HG03095 (cell line): ENCODE results near the gene SERINC5.
"Not testable (repeated sequence)": the region's sequence is repeated elsewhere in the genome, so short reads cannot be mapped to it uniquely, and the experiment has no call there.

Experiments
- ATAC-seq: cut with Tn5 transposase; IDR thresholded peaks from one replicate; pipeline ENCODE4 v1.9.1; 2021; ENCODE audit warnings: moderate library complexity; ENCODE audit not compliant: unreplicated experiment

The SERINC5 gene

DNA sequence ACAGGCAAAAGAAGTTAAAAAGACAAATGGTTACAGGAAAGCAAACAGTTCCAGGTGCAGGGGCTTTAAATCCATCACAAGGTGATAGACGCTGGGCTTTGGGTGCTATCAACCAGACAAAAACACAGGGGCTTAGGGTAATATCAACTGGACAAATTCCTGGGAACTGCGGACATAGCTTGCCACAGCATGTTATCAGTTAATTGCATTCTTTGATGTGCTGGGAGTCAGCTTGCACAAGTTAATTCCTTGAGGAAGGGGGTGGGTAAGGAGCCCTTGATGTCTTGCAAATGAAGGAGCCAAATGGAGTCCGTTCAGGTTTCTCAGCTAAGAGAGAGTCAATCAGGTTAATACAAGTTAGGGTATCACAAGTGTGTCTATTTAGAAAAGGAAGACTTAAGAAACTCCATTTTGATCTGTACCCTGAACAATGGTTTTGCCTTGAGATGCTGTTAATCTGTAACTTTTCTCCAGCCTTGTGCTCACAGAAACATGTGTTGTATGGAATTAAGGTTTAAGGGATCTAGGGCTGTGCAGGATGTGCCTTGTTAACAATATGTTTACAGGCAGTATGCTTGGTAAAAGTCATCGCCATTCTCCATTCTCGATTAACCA is 144.4 kb downstream of the SERINC5 start:
- not testable (repeated sequence) for ATAC-seq

- peak; percentile 66 for ATAC-seq
Observed at GRCh38 chr5:80109646-80110478, 146.0 kb downstream of the SERINC5 start.

- no peak for ATAC-seq
Observed at GRCh38 chr5:80106916-80107315, 148.9 kb downstream of the SERINC5 start.

DNA sequence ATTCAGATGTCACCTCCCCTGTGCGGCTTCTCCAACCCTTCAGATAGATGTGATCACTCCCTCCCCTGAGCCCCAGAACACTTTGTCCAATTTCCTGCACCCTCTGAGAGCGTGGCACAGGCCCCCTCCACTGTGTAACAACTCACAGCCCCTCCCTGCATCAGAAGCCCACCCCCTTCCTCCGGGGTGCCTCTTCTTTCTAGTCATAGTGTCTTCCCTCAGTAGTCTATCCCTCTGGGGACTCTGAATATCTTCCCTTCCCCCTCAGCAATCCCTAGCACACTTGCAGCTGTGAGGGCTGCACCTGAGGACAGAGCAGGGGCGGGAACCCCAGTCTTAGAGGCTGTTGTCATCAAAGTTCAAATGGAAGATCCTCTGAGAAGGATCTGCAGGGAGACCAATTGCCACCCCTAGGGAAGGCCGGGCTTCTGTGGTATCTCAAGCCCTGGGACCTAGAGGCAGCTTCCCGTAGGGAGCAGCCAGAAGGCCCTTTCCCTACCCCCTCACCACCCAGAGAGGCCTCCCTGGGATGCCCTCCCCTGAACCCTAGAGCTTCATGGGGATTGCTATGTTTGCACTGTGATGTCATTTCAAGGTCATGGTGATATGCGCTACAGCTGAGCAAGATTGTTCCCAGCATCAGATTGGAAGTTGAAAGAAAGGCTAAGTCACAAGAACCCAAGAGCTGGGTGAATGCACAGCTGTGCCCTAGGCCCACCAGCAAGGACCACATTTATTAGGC is 150.0 kb downstream of the SERINC5 start:
- ATAC-seq, result no peak

DNA sequence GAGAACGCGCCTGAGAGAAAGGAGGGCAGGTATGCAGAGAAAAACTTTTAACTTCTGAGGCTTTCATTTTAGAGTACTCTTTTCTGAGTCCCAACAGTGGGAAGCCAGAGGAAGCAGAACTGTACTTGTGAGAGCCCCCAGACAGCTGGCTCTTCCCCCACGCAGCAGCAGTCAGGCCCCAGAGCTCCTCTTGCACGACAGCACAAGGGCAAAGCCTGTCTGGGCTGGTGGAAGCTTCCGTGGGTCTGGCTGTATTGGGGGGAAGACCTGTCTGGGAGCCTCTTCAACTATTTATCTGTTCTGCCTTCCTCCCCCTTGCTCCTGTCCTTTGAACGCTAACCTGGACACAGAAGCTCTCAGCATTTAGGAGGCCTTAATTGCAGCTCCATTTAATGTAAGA is 152.5 kb downstream of the SERINC5 start:
- no peak for ATAC-seq

- ATAC-seq, result peak; percentile 81
Observed at GRCh38 chr5:80101993-80102392, 153.9 kb downstream of the SERINC5 start.

DNA sequence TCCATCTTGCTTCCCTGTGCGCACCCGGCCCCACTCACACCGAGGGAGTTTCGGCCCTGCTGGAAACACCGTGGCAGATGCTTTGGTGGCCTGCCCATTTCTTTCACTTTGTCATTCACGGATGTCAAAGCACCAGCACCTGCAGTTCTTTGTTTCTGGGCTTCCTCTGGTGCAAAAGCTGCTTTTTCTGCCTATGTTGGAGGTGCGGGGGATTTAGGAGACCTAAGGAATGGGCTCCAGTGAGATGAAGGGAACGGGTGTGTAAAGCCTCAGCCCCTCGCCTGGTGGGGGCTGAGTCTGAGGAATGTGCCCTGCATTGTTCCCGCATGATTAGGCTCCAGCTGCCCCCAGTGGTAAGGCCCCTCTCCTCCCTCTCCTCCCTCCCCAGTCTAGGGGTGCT is 158.4 kb downstream of the SERINC5 start:
- no peak for ATAC-seq

DNA sequence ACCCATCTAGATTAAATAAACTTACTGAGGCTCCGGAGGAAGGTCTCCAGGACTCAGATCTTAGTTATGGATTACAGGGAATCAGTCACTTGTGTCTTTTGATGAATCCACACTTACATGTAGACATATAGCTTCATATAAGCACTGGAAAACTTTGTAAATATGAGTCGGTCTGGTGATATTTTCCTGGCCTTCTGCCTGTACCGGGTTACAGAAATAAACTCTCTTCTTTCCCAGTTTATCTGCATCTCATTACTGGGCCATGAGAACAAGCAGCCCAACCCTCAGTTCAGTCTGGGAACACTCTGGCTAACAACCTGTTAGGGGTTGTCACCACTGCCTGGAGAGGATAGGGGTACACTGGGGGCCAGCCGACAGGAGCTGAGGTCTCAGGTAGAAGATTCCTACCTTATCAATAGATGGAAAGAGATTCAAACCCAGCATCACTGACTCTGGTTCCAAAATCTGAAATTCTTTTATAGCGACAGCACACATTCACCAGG is 161.6 kb downstream of the SERINC5 start:
- no peak for ATAC-seq

GRCh38 chr5:80093796-80094195 is 162.1 kb downstream of the SERINC5 start:
- ATAC-seq, result no peak

DNA sequence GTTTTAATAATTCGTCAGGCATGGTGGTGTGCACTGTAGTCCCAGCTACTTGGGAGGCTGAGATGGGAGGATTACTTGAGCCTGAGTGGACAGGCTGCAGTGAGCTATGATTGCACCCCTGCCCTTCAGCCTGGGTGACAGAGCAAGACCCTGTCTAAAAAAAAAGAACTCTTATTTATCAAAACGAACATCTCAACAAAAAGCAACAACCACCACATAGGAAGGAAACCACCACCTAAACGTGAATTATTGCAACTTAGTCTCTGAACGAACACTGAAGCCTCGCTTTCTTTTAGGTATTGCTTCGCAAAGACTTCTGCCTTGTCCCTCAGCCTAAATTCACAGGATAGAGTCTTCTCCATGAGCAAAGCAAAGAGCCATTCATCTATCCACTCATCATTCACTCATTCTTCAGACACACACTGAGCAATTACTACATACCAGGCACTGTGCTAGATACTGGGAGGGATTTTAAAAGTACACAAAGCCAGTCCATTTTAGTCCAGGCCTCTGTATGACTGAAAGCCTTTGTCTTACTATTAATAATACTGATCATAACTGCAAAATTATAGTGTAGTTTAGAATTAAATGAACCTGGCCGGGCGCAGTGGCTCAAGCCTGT is 163.3 kb downstream of the SERINC5 start:
- no peak for ATAC-seq

DNA sequence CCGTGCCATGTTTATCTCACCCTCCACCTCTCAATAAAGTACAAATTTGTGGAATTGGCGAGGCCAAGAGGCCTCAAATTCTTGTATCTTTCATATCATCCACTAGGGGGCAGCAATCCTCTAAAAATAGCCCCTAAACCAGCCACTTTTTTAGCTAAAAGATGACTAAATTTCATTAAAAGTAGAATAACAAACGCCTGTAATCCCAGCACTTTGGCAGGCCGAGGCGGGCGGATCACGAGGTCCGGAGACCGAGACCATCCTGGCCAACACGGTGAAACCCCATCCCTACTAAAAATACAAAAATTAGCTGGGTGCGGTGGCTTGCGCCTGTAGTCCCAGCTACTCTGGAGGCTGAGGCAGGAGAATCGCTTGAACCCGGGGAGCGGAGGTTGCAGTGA is 164.1 kb downstream of the SERINC5 start:
- ATAC-seq, result not testable (repeated sequence)

- no peak for ATAC-seq
Observed at GRCh38 chr5:80090884-80091166, 165.0 kb downstream of the SERINC5 start.

- no peak for ATAC-seq
Observed at GRCh38 chr5:80083101-80083890, 172.6 kb downstream of the SERINC5 start.

DNA sequence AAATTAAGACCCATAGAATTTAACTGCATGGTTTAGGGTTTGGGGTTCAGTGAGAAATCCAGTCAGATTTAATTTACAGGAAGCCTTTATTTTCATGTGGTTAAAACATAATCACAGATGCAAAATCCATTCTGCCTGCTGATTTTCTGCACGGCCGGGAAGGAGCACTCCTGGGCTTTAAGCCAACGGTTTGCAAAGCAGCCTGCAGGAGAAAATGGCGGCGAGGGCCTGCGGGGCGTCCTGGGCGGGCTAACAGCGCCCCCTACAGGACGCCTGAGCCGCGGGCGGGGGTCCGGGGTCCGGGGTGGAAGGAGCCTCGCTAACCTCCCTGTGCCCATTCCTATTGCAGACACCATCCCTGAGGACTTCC is 173.1 kb downstream of the SERINC5 start:
- no peak for ATAC-seq

GRCh38 chr5:80082281-80082680 is 173.6 kb downstream of the SERINC5 start:
- no peak for ATAC-seq

- ATAC-seq, result no peak
Observed at GRCh38 chr5:80078921-80079320, 176.9 kb downstream of the SERINC5 start.

GRCh38 chr5:80077051-80077714 is 178.7 kb downstream of the SERINC5 start:
- ATAC-seq, result no peak

DNA sequence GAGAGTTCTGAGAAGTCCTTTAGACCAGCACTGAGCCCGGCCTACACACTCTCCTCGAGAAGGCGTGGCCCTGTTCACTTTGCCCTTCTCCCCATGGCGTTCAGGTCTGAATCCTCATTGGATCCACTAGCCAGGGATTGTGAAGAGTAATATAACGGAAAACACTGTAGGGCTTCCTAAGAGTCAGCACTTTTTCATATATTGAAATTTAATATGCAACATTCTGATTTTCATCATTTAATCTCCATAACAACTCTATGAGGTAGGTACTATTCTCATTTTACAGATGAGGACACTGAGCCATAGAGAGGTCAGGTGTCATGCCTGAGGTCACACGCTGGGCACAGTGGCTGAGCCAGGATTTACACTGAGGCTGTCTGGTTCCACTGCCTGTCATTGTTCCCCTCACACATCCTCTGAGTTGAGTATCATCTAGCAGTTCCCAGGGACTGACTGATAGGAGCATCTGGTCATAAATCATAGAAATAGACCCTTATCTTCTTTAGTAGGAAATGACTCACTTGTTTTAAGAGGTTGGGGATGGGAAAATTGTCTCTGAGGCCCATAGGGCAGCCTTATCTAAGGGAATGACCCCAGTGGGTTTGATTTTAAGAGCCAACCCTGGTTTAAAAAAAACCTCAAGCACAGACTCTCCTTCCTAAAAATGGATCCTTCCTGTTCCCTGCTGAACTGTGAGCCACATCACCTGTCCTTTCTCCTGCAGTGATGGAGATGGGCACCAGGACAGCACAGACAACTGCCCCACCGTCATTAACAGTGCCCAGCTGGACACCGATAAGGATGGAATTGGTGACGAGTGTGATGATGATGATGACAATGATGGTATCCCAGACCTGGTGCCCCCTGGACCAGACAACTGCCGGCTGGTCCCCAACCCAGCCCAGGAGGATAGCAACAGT is 179.5 kb downstream of the SERINC5 start:
- no peak for ATAC-seq
